ENCODE measurements around the gene RNPC3. TPM values are rescaled to one million over a fixed set of nuclear protein-coding genes. Genes with fewer than 3 reads are reported as not detected.
A peak's percentile ranks its signal among the peaks of the same experiment; 100 is the strongest.

The RNPC3 gene
- total RNA-seq, 5 donors from 2014 or later (not counting 1 experiment from before 2014, with no cell fraction given), result 49.9 to 63.4 (median 54.5) TPM

DNA sequence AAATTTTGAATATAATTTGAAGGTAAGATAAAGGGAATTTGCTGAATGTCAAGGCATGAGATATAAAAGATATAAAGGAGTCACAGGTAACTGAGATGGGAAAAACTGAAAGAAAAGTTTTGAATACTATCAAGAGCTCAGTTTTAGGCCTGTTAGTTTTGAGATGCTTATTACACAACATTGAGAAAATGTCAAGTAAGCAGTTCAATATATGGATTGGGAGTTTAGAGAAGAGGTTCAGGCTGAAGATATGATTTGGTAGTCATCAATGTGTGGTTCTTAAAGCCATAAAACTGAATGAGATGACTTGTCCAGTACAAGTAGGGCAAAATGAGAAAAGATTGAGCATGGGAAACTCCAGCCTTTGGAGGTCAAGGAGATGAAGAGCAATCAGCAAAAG lies 4.7 kb upstream of the RNPC3 start:
- Histone ChIP-seq H3K36me3 (ENCODE audit: control insufficient read depth in 2 of 2, extremely low read depth in 1 of 2, insufficient read depth in 1 of 2, low read length in 1 of 2) (no peaks in the 10 kb centered on the region), H3K27me3 (replicated peaks in 1 of 2; ENCODE audit: control insufficient read depth in 2 of 2, extremely low read depth in 1 of 2, insufficient read depth in 2 of 2, low read length in 1 of 2) (no peaks in the 10 kb centered on the region), H3K4me3 (ENCODE audit: control insufficient read depth in 1 of 2, extremely low read depth in 1 of 2, low read length in 1 of 2) (no peak overlapping the region), H3K9me3 (no peaks in the 10 kb centered on the region), H3K4me1 (ENCODE audit: control insufficient read depth in 1 of 2, extremely low read depth in 1 of 2, insufficient read depth in 2 of 2, low read length in 2 of 2) (peaks cover 3 to 5% of the 10 kb centered on the region in 2 experiments), H3K27ac (ENCODE audit: low read length) (no peak overlapping the region)
- H3K4me3 Mint-ChIP-seq, result no peak overlapping the region
- DNase-seq (no peak), ATAC-seq (replicated peaks in 1 of 4) (no peak)
- no peaks in the 10 kb centered on the region for H3K27me3 Mint-ChIP-seq
- H3K9me3 Mint-ChIP-seq, result no peaks in the 10 kb centered on the region
- ChIA-PET POLR2A (no interaction called here), CTCF (no interaction called here)
- H3K27ac Mint-ChIP-seq, result no peak overlapping the region
- no peaks in the 10 kb centered on the region for H3K36me3 Mint-ChIP-seq
- peaks cover 10 to 15% (median 10%) of the 10 kb centered on the region in 3 donors for H3K4me1 Mint-ChIP-seq

- Mint-ChIP-seq H3K4me3 (no peak overlapping the region), H3K36me3 (peaks cover 5% of the 10 kb centered on the region), H3K27ac (no peak overlapping the region), H3K27me3 (no peaks in the 10 kb centered on the region), H3K9me3 (no peaks in the 10 kb centered on the region), H3K4me1 (peaks cover 30 to 37% (median 30%) of the 10 kb centered on the region in 3 donors)
- Histone ChIP-seq H3K27ac (ENCODE audit: low read length) (no peak overlapping the region), H3K4me1 (ENCODE audit: control insufficient read depth in 1 of 2, extremely low read depth in 1 of 2, insufficient read depth in 2 of 2, low read length in 2 of 2) (peaks cover 5 to 15% of the 10 kb centered on the region in 2 experiments), H3K4me3 (ENCODE audit: control insufficient read depth in 1 of 2, extremely low read depth in 1 of 2, low read length in 1 of 2) (no peak overlapping the region), H3K9me3 (no peaks in the 10 kb centered on the region), H3K27me3 (replicated peaks in 1 of 2; ENCODE audit: control insufficient read depth in 2 of 2, extremely low read depth in 1 of 2, insufficient read depth in 2 of 2, low read length in 1 of 2) (no peaks in the 10 kb centered on the region), H3K36me3 (ENCODE audit: control insufficient read depth in 2 of 2, extremely low read depth in 1 of 2, insufficient read depth in 1 of 2, low read length in 1 of 2) (no peaks in the 10 kb centered on the region)
- DNase-seq (no peak), ATAC-seq (replicated peaks in 1 of 4) (no peak)
- POLR2A ChIA-PET, result no interaction called here
- WGBS (ENCODE audit: insufficient coverage), result 100% methylated on average over 1 of the region's 3 CpGs
- CTCF ChIA-PET, result interaction anchor here in 1 of 2 donors (1.7 kb wide), 1 partner anchor 9 kb away, joined by 7 read pairs; no protein-coding TSS in a partner anchor
Measured at GRCh38 chr1:103523346-103523745, 2.2 kb upstream of the RNPC3 start.

DNA sequence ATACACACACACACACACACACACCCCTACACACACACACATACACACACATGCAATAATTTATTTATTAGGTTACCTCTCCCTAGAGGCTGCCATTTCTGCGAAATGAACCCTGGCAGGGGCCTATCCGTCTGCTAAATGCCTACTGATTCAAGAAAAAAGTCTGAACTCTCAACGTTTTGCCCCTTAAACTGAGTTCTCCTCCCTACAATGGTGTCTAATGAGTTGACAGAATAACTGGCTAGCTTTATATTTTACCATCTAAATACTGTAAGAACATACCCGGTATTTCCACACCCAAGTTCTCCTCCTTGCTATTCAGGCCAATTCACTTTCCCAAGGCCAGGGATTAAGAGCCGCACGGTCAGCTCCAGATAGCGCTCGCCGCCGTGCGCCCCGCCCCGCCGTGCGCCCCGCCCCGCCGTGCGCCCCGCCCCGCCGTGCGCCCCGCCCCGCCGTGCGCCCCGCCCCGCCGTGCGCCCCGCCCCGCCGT lies 339 bp upstream of the RNPC3 start:
- POLR2A ChIA-PET, result no interaction called here
- WGBS (ENCODE audit: insufficient coverage), result 0% methylated on average over 1 of the region's 34 CpGs
- Histone ChIP-seq H3K9me3 (no peaks in the 10 kb centered on the region), H3K4me3 (ENCODE audit: control insufficient read depth in 1 of 2, extremely low read depth in 1 of 2, low read length in 1 of 2) (peak overlapping the region; percentile 40 to 41), H3K27me3 (replicated peaks in 1 of 2; ENCODE audit: control insufficient read depth in 2 of 2, extremely low read depth in 1 of 2, insufficient read depth in 2 of 2, low read length in 1 of 2) (no peaks in the 10 kb centered on the region), H3K36me3 (ENCODE audit: control insufficient read depth in 2 of 2, extremely low read depth in 1 of 2, insufficient read depth in 1 of 2, low read length in 1 of 2) (peaks cover 0 to 15% of the 10 kb centered on the region in 2 donors), H3K27ac (ENCODE audit: low read length) (no peak overlapping the region), H3K4me1 (ENCODE audit: control insufficient read depth in 1 of 2, extremely low read depth in 1 of 2, insufficient read depth in 2 of 2, low read length in 2 of 2) (peaks cover 10 to 15% of the 10 kb centered on the region in 2 experiments)
- H3K27ac Mint-ChIP-seq, result peak overlapping the region; percentile 61 to 79
- DNase-seq (peak in 6 of 35 experiments; percentile 0 to 45 (median 8)), ATAC-seq (replicated peaks in 1 of 4) (peak; percentile 8 to 69 (median 20))
- no peaks in the 10 kb centered on the region for H3K27me3 Mint-ChIP-seq
- H3K36me3 Mint-ChIP-seq, result peaks cover 11% of the 10 kb centered on the region
- H3K4me1 Mint-ChIP-seq, result peaks cover 46 to 55% (median 47%) of the 10 kb centered on the region in 3 donors
- H3K9me3 Mint-ChIP-seq, result no peaks in the 10 kb centered on the region
- peak overlapping the region; percentile 79 to 96 (median 79) for H3K4me3 Mint-ChIP-seq
- CTCF ChIA-PET, result interaction anchor here (1.0 to 1.9 kb wide), 3 partner anchors 10 to 18 kb away, joined by 3 to 8 read pairs (median 7); no protein-coding TSS in a partner anchor

DNA sequence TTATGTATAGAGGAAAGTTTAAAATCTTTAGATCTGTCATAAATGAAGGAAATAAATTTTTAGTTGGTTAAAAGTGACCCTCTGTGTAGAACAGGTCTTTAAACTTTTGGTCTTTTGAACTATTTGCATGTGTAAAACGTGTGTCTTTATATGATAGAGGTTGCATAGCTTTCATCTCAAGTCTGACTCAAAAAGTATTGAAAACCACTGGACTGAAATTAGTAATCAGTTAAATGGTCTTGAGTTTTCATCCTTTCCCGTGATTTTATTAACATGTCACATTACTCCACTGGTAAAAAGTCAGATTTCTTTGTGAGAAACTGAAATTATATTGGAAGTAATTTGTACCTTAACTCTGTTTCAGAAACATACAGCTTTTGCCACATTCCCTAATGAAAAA lies 1.8 kb downstream of the RNPC3 start:
- peaks cover 68 to 74% (median 68%) of the 10 kb centered on the region in 3 donors for H3K4me1 Mint-ChIP-seq
- H3K27ac ChIP-seq (ENCODE audit: low read length), result no peak overlapping the region
- no peaks in the 10 kb centered on the region for H3K9me3 Mint-ChIP-seq
- H3K4me3 ChIP-seq (ENCODE audit: control insufficient read depth in 1 of 2, extremely low read depth in 1 of 2, low read length in 1 of 2), result no peak overlapping the region
- ChIA-PET CTCF (no interaction called here), POLR2A (interaction anchor here in 1 of 2 donors (0.6 to 1.6 kb wide), 2 partner anchors 9 to 31 kb away, joined by 4 to 8 read pairs; no protein-coding TSS in a partner anchor)
- H3K9me3 ChIP-seq, result no peaks in the 10 kb centered on the region
- peaks cover 0 to 21% of the 10 kb centered on the region in 2 donors for H3K36me3 ChIP-seq (ENCODE audit: control insufficient read depth in 2 of 2, extremely low read depth in 1 of 2, insufficient read depth in 1 of 2, low read length in 1 of 2)
- H3K4me1 ChIP-seq (ENCODE audit: control insufficient read depth in 1 of 2, extremely low read depth in 1 of 2, insufficient read depth in 2 of 2, low read length in 2 of 2), result peaks cover 10 to 15% of the 10 kb centered on the region in 2 experiments
- H3K27me3 Mint-ChIP-seq, result no peaks in the 10 kb centered on the region
- peaks cover 33% of the 10 kb centered on the region for H3K36me3 Mint-ChIP-seq
- no peaks in the 10 kb centered on the region for H3K27me3 ChIP-seq (replicated peaks in 1 of 2; ENCODE audit: control insufficient read depth in 2 of 2, extremely low read depth in 1 of 2, insufficient read depth in 2 of 2, low read length in 1 of 2)
- H3K27ac Mint-ChIP-seq, result peak overlapping the region in 1 of 2 donors; percentile 49
- ATAC-seq (replicated peaks in 1 of 4), result no peak
- H3K4me3 Mint-ChIP-seq, result peak overlapping the region; percentile 66 to 98 (median 96)
- no CpG with 5 or more reads among the region's 2 CpGs for WGBS (ENCODE audit: insufficient coverage)
- no peak for DNase-seq

DNA sequence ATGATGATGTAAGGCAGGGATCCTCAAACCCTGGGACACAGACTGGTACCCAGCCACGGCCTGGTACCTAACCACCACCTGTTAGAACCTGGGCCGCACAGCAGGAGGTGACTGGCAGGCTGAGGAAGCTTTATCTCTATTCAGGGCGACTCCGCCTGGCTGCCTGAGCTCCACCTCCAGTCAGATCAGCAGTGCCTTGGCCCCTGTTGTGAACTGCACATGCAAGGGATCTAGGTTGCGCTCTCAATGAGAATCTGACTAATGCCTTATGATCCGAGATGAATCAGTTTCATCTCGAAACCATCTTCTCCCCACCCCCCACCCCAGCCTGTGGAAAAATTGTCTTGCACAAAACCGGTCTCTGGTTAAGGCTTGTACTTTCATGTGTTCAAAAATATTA lies 4.2 kb downstream of the RNPC3 start:
- Histone ChIP-seq H3K4me3 (ENCODE audit: control insufficient read depth in 1 of 2, extremely low read depth in 1 of 2, low read length in 1 of 2) (no peak overlapping the region), H3K36me3 (ENCODE audit: control insufficient read depth in 2 of 2, extremely low read depth in 1 of 2, insufficient read depth in 1 of 2, low read length in 1 of 2) (peaks cover 0 to 29% of the 10 kb centered on the region in 2 donors), H3K4me1 (ENCODE audit: control insufficient read depth in 1 of 2, extremely low read depth in 1 of 2, insufficient read depth in 2 of 2, low read length in 2 of 2) (peaks cover 9 to 15% of the 10 kb centered on the region in 2 experiments), H3K27me3 (replicated peaks in 1 of 2; ENCODE audit: control insufficient read depth in 2 of 2, extremely low read depth in 1 of 2, insufficient read depth in 2 of 2, low read length in 1 of 2) (no peaks in the 10 kb centered on the region), H3K27ac (ENCODE audit: low read length) (no peak overlapping the region), H3K9me3 (no peaks in the 10 kb centered on the region)
- ChIA-PET POLR2A (no interaction called here), CTCF (no interaction called here)
- ATAC-seq (replicated peaks in 1 of 4) (no peak), DNase-seq (peak in 4 of 35 experiments; percentile 8 to 15 (median 10))
- H3K27ac Mint-ChIP-seq, result no peak overlapping the region
- H3K36me3 Mint-ChIP-seq, result peaks cover 43% of the 10 kb centered on the region
- peaks cover 81 to 86% (median 85%) of the 10 kb centered on the region in 3 donors for H3K4me1 Mint-ChIP-seq
- peak overlapping the region in 1 of 3 donors; percentile 27 for H3K4me3 Mint-ChIP-seq
- 59% methylated on average over 6 of the region's 8 CpGs for WGBS (ENCODE audit: insufficient coverage)
- no peaks in the 10 kb centered on the region for H3K9me3 Mint-ChIP-seq
- H3K27me3 Mint-ChIP-seq, result no peaks in the 10 kb centered on the region

GRCh38 chr1:103538226-103538625 lies 12.7 kb downstream of the RNPC3 start:
- Histone ChIP-seq H3K27ac (ENCODE audit: low read length) (no peak overlapping the region), H3K27me3 (replicated peaks in 1 of 2; ENCODE audit: control insufficient read depth in 2 of 2, extremely low read depth in 1 of 2, insufficient read depth in 2 of 2, low read length in 1 of 2) (no peaks in the 10 kb centered on the region), H3K4me3 (ENCODE audit: control insufficient read depth in 1 of 2, extremely low read depth in 1 of 2, low read length in 1 of 2) (no peak overlapping the region), H3K36me3 (ENCODE audit: control insufficient read depth in 2 of 2, extremely low read depth in 1 of 2, insufficient read depth in 1 of 2, low read length in 1 of 2) (peaks cover 3 to 72% of the 10 kb centered on the region in 2 donors), H3K9me3 (no peaks in the 10 kb centered on the region), H3K4me1 (ENCODE audit: control insufficient read depth in 1 of 2, extremely low read depth in 1 of 2, insufficient read depth in 2 of 2, low read length in 2 of 2) (no peaks in the 10 kb centered on the region)
- Mint-ChIP-seq H3K27ac (no peak overlapping the region), H3K4me3 (no peak overlapping the region), H3K36me3 (peaks cover 54% of the 10 kb centered on the region), H3K9me3 (no peaks in the 10 kb centered on the region), H3K4me1 (peaks cover 7 to 11% (median 8%) of the 10 kb centered on the region in 3 donors), H3K27me3 (no peaks in the 10 kb centered on the region)
- POLR2A ChIA-PET, result no interaction called here
- CTCF ChIA-PET, result no interaction called here
- DNase-seq (no peak), ATAC-seq (replicated peaks in 1 of 4) (no peak)
- WGBS (ENCODE audit: insufficient coverage), result 100% methylated on average over 1 of the region's 2 CpGs

Data from T-cell (primary cell).